Measurements from ENCODE around the gene MRPS9.

Gene MRPS9

DNA sequence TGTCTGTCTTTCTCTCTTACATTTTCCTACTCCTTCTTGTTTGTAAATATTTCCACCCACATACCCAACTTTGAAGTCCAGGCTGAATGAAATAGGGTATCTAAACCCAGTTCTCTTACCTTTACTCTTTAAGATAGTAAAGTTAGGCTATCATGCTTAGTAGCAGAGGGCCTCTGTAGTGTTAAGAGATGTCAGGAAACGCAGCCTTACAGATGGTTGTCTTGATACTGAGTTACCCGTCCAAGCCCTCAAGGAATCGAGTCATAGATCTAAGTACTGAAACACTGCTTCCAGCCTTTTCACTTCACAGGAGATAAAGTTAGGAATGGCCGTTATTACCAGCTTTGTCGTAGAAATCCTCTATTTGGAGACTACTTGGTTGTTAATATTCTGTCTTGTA is 24.3 kb downstream of the MRPS9 start:
- ChIA-PET POLR2A (ENCODE audit: low non-redundant PET) (no interaction called here), CTCF (interaction anchor here (0.6 kb wide), 1 partner anchor 524 kb away, joined by 3 read pairs; no protein-coding TSS in a partner anchor)
- DNase-seq (ENCODE audit: low spot score) = no peak
- H3K27ac ChIP-seq = no peak overlapping the region
- TF ChIP-seq, protein P1, sequence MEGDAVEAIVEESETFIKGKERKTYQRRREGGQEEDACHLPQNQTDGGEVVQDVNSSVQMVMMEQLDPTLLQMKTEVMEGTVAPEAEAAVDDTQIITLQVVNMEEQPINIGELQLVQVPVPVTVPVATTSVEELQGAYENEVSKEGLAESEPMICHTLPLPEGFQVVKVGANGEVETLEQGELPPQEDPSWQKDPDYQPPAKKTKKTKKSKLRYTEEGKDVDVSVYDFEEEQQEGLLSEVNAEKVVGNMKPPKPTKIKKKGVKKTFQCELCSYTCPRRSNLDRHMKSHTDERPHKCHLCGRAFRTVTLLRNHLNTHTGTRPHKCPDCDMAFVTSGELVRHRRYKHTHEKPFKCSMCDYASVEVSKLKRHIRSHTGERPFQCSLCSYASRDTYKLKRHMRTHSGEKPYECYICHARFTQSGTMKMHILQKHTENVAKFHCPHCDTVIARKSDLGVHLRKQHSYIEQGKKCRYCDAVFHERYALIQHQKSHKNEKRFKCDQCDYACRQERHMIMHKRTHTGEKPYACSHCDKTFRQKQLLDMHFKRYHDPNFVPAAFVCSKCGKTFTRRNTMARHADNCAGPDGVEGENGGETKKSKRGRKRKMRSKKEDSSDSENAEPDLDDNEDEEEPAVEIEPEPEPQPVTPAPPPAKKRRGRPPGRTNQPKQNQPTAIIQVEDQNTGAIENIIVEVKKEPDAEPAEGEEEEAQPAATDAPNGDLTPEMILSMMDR (conservative IDR thresholded peaks at IDR 0.05; ENCODE audit: low read depth) = no peak

GRCh38 chr2:105068387-105068786 is 30.5 kb downstream of the MRPS9 start:
- no peak for DNase-seq (ENCODE audit: low spot score)
- TF ChIP-seq, protein P1 (conservative IDR thresholded peaks at IDR 0.05; ENCODE audit: low read depth) = no peak
- ChIA-PET CTCF (no interaction called here), POLR2A (ENCODE audit: low non-redundant PET) (no interaction called here)
- no peak overlapping the region for H3K27ac ChIP-seq

DNA sequence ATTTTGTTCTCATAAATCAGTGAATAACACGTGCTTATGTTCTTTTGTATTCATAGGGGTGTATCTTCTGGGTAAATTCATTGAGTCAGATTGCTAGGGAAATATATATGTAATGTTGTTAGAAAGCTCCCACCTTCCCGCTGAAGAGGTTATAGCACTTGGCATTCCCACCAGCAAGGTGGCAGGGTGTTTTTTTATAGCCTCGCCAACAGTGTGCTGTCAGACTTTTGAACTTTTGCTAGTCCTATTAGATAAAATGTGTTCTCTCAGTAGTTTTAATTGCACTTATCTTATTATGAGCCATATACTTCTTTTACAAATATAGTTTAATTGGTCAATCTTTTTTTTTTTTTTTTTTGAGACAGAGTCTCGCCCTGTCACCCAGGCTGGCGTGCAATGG is 31.0 kb downstream of the MRPS9 start:
- CTCF ChIA-PET = no interaction called here
- POLR2A ChIA-PET (ENCODE audit: low non-redundant PET) = no interaction called here

DNA sequence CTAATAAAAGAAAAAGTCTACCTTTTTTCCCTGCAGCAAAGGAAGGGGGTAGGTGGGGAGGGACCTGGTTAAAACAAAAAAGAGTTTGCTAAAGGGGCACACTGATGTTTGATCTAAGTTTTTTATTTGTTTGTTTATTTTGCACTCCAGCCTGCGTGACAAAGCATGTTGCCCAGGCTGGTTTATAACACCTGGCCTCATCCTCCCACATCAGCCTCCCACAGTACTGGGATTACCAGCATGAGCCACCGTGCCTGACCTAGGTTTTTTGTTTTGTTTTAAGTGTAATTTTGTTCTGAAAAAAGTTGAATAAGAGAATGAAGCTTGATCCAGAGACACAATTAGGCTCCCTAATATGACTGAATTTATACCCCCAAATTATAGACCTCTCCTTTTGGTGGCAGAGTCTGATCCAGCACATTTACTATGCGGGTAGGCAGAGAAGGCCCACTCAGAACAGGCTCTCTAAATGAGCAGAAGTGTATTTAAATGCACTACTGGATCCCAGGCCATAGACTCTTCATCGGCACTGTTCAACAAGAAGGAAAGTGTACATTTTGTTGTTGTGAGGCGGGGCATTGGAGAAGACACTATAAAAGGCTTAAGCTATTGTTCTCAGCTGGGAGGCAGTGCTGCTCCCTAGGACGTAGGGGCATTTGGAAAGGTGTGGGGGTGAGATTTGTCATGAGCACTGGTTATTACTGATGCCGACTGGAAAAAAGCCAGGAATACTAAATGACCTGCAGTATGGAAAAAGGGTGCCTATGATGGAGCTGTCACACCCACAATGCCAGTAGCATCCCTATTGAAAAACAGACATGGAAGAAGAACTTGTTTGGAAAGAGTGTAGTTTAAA is 32.4 kb downstream of the MRPS9 start:
- TF ChIP-seq, protein P1 (conservative IDR thresholded peaks at IDR 0.05; ENCODE audit: low read depth) = no peak
- CTCF ChIA-PET = no interaction called here
- POLR2A ChIA-PET (ENCODE audit: low non-redundant PET) = no interaction called here
- no peak overlapping the region for H3K27ac ChIP-seq
- no peak for DNase-seq (ENCODE audit: low spot score)

More for the DNA sequence above, 31.0 kb downstream of the MRPS9 start:
- no peak for DNase-seq (ENCODE audit: low spot score)
- no peak overlapping the region for H3K27ac ChIP-seq
- TF ChIP-seq, protein P1 (conservative IDR thresholded peaks at IDR 0.05; ENCODE audit: low read depth) = no peak

DNA sequence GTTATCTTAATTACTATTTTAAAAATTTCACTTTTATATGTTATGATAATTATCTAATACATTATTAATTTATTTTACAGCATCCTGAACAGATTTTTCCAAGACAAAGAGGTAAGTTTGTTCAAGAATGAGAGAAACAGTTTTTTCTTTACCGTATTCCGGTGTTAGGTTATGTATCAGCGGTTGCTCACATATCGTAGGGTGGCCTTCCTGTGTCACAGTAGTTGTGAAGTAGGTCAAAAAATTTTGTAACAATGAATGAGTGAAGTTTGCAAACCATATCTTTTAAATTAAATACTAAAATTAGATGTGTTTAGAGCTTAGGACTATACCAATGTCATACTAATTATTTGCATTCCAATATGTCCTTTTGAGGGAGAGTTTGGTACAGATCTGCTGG is 33.5 kb downstream of the MRPS9 start:
- ChIA-PET POLR2A (ENCODE audit: low non-redundant PET) (no interaction called here), CTCF (interaction anchor here (0.6 kb wide), 1 partner anchor 1098 kb away, joined by 3 read pairs; no protein-coding TSS in a partner anchor)
- H3K27ac ChIP-seq = no peak overlapping the region
- TF ChIP-seq, protein P1 (conservative IDR thresholded peaks at IDR 0.05; ENCODE audit: low read depth) = no peak
- DNase-seq (ENCODE audit: low spot score) = no peak

DNA sequence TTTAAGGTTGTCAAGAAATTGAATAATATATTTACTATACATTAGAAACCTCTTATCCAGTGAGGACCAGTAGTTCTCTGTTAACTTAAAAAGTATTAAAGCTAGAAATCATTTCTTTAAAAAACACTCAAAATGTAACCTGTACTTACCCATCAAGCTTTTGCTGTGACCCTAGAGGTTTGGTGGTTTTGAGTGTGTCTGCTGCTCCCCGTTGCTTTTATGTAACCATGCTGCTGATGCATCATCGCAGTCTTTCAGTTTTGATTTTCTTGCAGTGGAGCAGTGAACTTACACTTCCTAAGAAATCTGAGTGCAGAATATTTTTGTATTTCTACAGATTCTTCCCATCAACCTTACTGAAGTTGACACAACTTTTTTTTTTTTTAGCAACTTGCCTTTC is 34.2 kb downstream of the MRPS9 start:
- ChIA-PET POLR2A (ENCODE audit: low non-redundant PET) (no interaction called here), CTCF (interaction anchor here (0.6 to 0.7 kb wide), 2 partner anchors 30 to 1098 kb away, joined by 3 to 5 read pairs; no protein-coding TSS in a partner anchor)
- DNase-seq (ENCODE audit: low spot score) = no peak
- H3K27ac ChIP-seq = no peak overlapping the region
- TF ChIP-seq, protein P1 (conservative IDR thresholded peaks at IDR 0.05; ENCODE audit: low read depth) = no peak
